ENCODE measurements around the gene CFAP107.

- no peak for TF ChIP-seq CTCF (IDR thresholded peaks at IDR 0.05)
- no peak for TF ChIP-seq POLR2AphosphoS5 (IDR thresholded peaks at IDR 0.05; ENCODE audit: insufficient read depth in 1 of 2, low read depth in 1 of 2)
These were observed 641 bp upstream of the CFAP107 start for GRCh38 chr1:12745126-12745991.
